NCI-H1694 (cell line): ENCODE results near the gene DZANK1.
"Not testable (repeated sequence)": the region's sequence is repeated elsewhere in the genome, so short reads cannot be mapped to it uniquely, and the experiment has no call there.

Experiments used
- DNase-seq: peaks from one replicate; lab custom pipeline; 2025; lab: John Stamatoyannopoulos, UW

The DZANK1 gene

GRCh38 chr20:18375551-18375950, 91.3 kb downstream of the DZANK1 start:
- DNase-seq = not testable (repeated sequence)

GRCh38 chr20:18372296-18372695, 94.5 kb downstream of the DZANK1 start:
- no peak for DNase-seq

GRCh38 chr20:18364768-18365167, 102.1 kb downstream of the DZANK1 start:
- no peak for DNase-seq

- DNase-seq = no peak
Measured at GRCh38 chr20:18363708-18364107, 103.1 kb downstream of the DZANK1 start.

- no peak for DNase-seq
Measured at GRCh38 chr20:18362916-18363315, 103.9 kb downstream of the DZANK1 start.

- no peak for DNase-seq
Measured at GRCh38 chr20:18361678-18362077, 105.2 kb downstream of the DZANK1 start.

- DNase-seq = no peak
Measured at GRCh38 chr20:18360635-18361034, 106.2 kb downstream of the DZANK1 start.

- no peak for DNase-seq
Measured at GRCh38 chr20:18359854-18360253, 107.0 kb downstream of the DZANK1 start.

GRCh38 chr20:18349749-18350148, 117.1 kb downstream of the DZANK1 start:
- DNase-seq = not testable (repeated sequence)
